Measurements from ENCODE around the gene VPS35L. TPM values are rescaled to one million over a fixed set of nuclear protein-coding genes. Genes with fewer than 3 reads are reported as not detected.
A peak's percentile ranks its signal among the peaks of the same experiment; 100 is the strongest.

Gene VPS35L
- total and polyA plus RNA-seq, 2 of the 13 experiments (the other 11 are each of a cell fraction or from before 2014, with no cell fraction given), result 1.4 to 1.6 TPM

- TF ChIP-seq SRF (IDR thresholded peaks at IDR 0.05; ENCODE audit: low read depth, low read length) (0 out of 2 replicates have a peak, but pooled peaks have one; percentile 27), SOX5 (CRISPR knock-in tag; IDR thresholded peaks at IDR 0.05; ENCODE audit: borderline replicate concordance) (peak; percentile 44), GABPA (IDR thresholded peaks at IDR 0.05; ENCODE audit: low read depth, low read length) (peak; percentile 81), GABPA (CRISPR knock-in tag; IDR thresholded peaks at IDR 0.05; ENCODE audit: low read depth) (peak; percentile 97), DMTF1 (CRISPR knock-in tag; IDR thresholded peaks at IDR 0.05) (no peak), ZNF83 (CRISPR knock-in tag; IDR thresholded peaks at IDR 0.05; ENCODE audit: borderline replicate concordance) (peak; percentile 94; the same call in 1 of the 2 replicates), ATF7 (IDR thresholded peaks at IDR 0.05) (no peak), ATF7 (CRISPR knock-in tag; IDR thresholded peaks at IDR 0.05) (peak; percentile 65; the same call in 1 of the 2 replicates), SMAD1 (CRISPR knock-in tag; IDR thresholded peaks at IDR 0.05; ENCODE audit: borderline replicate concordance, low read depth) (peak; percentile 76; the same call in 1 of the 2 replicates), ZBTB20 (CRISPR knock-in tag; IDR thresholded peaks at IDR 0.05; ENCODE audit: borderline replicate concordance, low read depth) (peak; percentile 56; the same call in 1 of the 2 replicates), EP300 (IDR thresholded peaks at IDR 0.05; ENCODE audit: low read depth in 2 of 2, low read length in 2 of 2) (no peak), EP300 (CRISPR knock-in tag; IDR thresholded peaks at IDR 0.05; ENCODE audit: borderline replicate concordance) (peak; percentile 49; the same call in 1 of the 2 replicates), SP2 (CRISPR knock-in tag; IDR thresholded peaks at IDR 0.05) (no peak; the same call in 1 of the 2 replicates), NBN (conservative IDR thresholded peaks at IDR 0.05) (no peak), ZBTB25 (CRISPR knock-in tag; IDR thresholded peaks at IDR 0.05) (peak; percentile 69; the same call in 1 of the 2 replicates)
- TF ChIP-seq, protein P1, sequence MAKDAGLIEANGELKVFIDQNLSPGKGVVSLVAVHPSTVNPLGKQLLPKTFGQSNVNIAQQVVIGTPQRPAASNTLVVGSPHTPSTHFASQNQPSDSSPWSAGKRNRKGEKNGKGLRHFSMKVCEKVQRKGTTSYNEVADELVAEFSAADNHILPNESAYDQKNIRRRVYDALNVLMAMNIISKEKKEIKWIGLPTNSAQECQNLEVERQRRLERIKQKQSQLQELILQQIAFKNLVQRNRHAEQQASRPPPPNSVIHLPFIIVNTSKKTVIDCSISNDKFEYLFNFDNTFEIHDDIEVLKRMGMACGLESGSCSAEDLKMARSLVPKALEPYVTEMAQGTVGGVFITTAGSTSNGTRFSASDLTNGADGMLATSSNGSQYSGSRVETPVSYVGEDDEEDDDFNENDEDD (CRISPR knock-in tag; IDR thresholded peaks at IDR 0.05; ENCODE audit: borderline replicate concordance), result peak; percentile 92
- TF ChIP-seq, protein P2, sequence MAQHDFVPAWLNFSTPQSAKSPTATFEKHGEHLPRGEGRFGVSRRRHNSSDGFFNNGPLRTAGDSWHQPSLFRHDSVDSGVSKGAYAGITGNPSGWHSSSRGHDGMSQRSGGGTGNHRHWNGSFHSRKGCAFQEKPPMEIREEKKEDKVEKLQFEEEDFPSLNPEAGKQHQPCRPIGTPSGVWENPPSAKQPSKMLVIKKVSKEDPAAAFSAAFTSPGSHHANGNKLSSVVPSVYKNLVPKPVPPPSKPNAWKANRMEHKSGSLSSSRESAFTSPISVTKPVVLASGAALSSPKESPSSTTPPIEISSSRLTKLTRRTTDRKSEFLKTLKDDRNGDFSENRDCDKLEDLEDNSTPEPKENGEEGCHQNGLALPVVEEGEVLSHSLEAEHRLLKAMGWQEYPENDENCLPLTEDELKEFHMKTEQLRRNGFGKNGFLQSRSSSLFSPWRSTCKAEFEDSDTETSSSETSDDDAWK (CRISPR knock-in tag; IDR thresholded peaks at IDR 0.05), result no peak
Observed at GRCh38 chr16:19523559-19524355, 31.7 kb upstream of the VPS35L start, which contains the start of gene CCP110 (continued).

Measured in HepG2 (cell line).